Measurements from ENCODE around the gene TBCD.

TBCD gene

GRCh38 chr17:82837586-82838320 is 85.9 kb downstream of the TBCD start:
- no peak overlapping the region for H3K9ac ChIP-seq (ENCODE audit: insufficient read length)
- H3K36me3 ChIP-seq (ENCODE audit: insufficient read depth, low read length), result no peaks in the 10 kb centered on the region; the same call in 1 of the 2 replicates
- no peak for TF ChIP-seq FOXP2 (optimal IDR thresholded peaks at IDR 0.05; ENCODE audit: control extremely low read depth, extremely low read length, insufficient read depth)
- no peak for TF ChIP-seq POLR2AphosphoS5 (IDR thresholded peaks at IDR 0.05; ENCODE audit: borderline replicate concordance, low read depth, low read length)
- TF ChIP-seq EZH2 (IDR thresholded peaks at IDR 0.05), result no peak
- DNase-seq (ENCODE audit: low read depth, low spot score), result no peak
- no peak overlapping the region for H3K4me3 ChIP-seq
- no peaks in the 10 kb centered on the region for H3K9me3 ChIP-seq (ENCODE audit: low read depth, low read length)
- H3K27ac ChIP-seq, result no peak overlapping the region

DNA sequence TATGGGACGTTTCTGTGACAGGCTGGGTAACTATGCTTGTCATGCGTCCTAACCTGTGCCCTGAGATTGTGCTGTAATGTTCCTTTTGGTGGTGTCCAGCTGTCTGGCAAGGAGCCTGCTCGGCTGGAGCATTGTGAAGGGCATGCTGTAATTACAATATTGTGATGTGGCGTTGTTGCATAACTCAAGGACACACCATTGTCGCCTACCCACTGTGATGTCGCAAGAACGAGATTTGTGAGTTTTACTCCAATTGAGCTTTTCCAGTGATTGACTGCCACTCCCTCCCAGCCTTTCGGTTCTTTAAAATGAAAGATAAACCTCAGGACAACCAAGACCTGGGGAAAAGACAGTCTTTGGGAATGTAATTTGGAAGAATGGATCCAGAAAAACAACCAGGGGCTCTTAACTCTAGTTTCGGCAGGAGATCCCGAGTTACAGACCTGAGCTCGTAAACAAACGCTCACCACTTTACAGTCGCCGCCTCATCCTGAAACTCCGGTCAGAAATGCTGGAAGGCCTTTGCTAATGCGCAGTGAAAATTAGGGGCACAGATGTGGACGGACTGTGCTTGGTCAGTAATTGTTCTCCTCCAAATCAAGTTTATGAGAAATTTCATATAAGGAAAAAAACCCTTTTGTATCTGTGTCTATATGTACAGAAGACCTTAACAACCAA is 86.7 kb downstream of the TBCD start:
- Histone ChIP-seq H3K27ac (no peak overlapping the region; the same call in 1 of the 2 replicates), H3K36me3 (ENCODE audit: insufficient read depth, low read length) (no peaks in the 10 kb centered on the region), H3K4me3 (no peak overlapping the region), H3K9ac (ENCODE audit: insufficient read length) (no peak overlapping the region), H3K9me3 (ENCODE audit: low read depth, low read length) (no peaks in the 10 kb centered on the region)
- TF ChIP-seq EZH2 (IDR thresholded peaks at IDR 0.05), result no peak
- TF ChIP-seq FOXP2 (optimal IDR thresholded peaks at IDR 0.05; ENCODE audit: control extremely low read depth, extremely low read length, insufficient read depth), result no peak
- TF ChIP-seq POLR2AphosphoS5 (IDR thresholded peaks at IDR 0.05; ENCODE audit: borderline replicate concordance, low read depth, low read length), result no peak
- no peak for DNase-seq (ENCODE audit: low read depth, low spot score)

DNA sequence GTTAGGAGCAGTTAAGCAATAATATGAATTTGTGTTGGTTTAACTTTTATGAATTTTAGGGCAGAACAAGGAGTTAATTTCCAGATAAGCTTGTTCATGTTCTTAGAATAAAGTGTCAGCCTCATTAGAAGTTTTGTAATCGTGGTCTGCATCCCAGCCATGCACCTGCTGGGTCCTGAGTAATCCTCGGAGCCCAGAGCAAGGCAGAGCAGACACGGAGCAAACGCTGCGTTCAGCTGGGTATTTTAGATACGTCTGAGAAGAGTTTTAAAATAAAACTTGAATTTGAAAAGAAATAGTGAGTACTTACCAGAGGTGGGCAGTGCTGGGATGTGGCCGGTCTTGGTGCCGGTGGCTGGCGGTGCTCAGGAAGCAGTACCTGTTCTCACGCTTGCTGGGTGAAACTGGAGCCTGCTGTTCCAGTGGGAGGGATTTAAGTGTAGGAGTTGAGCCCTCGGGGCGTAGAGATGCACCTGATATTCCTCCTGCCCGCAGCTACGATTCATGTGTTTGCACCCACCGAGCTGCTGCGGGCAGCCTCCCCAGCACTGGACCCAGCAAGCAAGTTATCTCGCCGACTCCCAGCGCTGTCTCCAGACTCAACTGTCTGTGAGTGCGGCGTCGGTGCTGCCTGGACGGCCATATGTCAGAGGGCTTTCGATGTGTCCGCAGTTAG is 87.9 kb downstream of the TBCD start, which contains the start of gene ZNF750:
TSS of gene ZNF750 (minus strand) at position 406 of the 676 bp plus-strand sequence. CDS start 7,568 bp downstream, outside the sequence.
- Histone ChIP-seq H3K9me3 (ENCODE audit: low read depth, low read length) (no peaks in the 10 kb centered on the region), H3K9ac (ENCODE audit: insufficient read length) (no peak within 1 kb of the TSS), H3K4me3 (no peak within 1 kb of the TSS), H3K27ac (no peak within 1 kb of the TSS; the same call in 1 of the 2 replicates), H3K36me3 (ENCODE audit: insufficient read depth, low read length) (no peaks in the 10 kb centered on the region)
- DNase-seq (ENCODE audit: low read depth, low spot score), result no peak
- TF ChIP-seq EZH2 (IDR thresholded peaks at IDR 0.05), result no peak
- no peak for TF ChIP-seq POLR2AphosphoS5 (IDR thresholded peaks at IDR 0.05; ENCODE audit: borderline replicate concordance, low read depth, low read length)
- TF ChIP-seq FOXP2 (optimal IDR thresholded peaks at IDR 0.05; ENCODE audit: control extremely low read depth, extremely low read length, insufficient read depth), result no peak

- Histone ChIP-seq H3K4me3 (no peak overlapping the region), H3K9ac (ENCODE audit: insufficient read length) (no peak overlapping the region), H3K9me3 (ENCODE audit: low read depth, low read length) (no peaks in the 10 kb centered on the region), H3K36me3 (ENCODE audit: insufficient read depth, low read length) (no peaks in the 10 kb centered on the region), H3K27ac (no peak overlapping the region)
- TF ChIP-seq EZH2 (IDR thresholded peaks at IDR 0.05), result no peak
- no peak for TF ChIP-seq POLR2AphosphoS5 (IDR thresholded peaks at IDR 0.05; ENCODE audit: borderline replicate concordance, low read depth, low read length)
- no peak for TF ChIP-seq FOXP2 (optimal IDR thresholded peaks at IDR 0.05; ENCODE audit: control extremely low read depth, extremely low read length, insufficient read depth)
- DNase-seq (ENCODE audit: low read depth, low spot score), result no peak
These were observed 88.6 kb downstream of the TBCD start for GRCh38 chr17:82840431-82840831.

- H3K27ac ChIP-seq, result no peak overlapping the region
- H3K9me3 ChIP-seq (ENCODE audit: low read depth, low read length), result no peaks in the 10 kb centered on the region
- no peaks in the 10 kb centered on the region for H3K36me3 ChIP-seq (ENCODE audit: insufficient read depth, low read length)
- no peak overlapping the region for H3K9ac ChIP-seq (ENCODE audit: insufficient read length)
- TF ChIP-seq EZH2 (IDR thresholded peaks at IDR 0.05), result no peak
- no peak for TF ChIP-seq POLR2AphosphoS5 (IDR thresholded peaks at IDR 0.05; ENCODE audit: borderline replicate concordance, low read depth, low read length)
- TF ChIP-seq FOXP2 (optimal IDR thresholded peaks at IDR 0.05; ENCODE audit: control extremely low read depth, extremely low read length, insufficient read depth), result no peak
- H3K4me3 ChIP-seq, result no peak overlapping the region
- DNase-seq (ENCODE audit: low read depth, low spot score), result no peak
These were observed 90.2 kb downstream of the TBCD start for GRCh38 chr17:82841921-82842596.

GRCh38 chr17:82843904-82844680 is 92.2 kb downstream of the TBCD start:
- H3K4me3 ChIP-seq, result no peak overlapping the region
- H3K9me3 ChIP-seq (ENCODE audit: low read depth, low read length), result no peaks in the 10 kb centered on the region
- TF ChIP-seq EZH2 (IDR thresholded peaks at IDR 0.05) (no peak), POLR2AphosphoS5 (IDR thresholded peaks at IDR 0.05; ENCODE audit: borderline replicate concordance, low read depth, low read length) (no peak), FOXP2 (optimal IDR thresholded peaks at IDR 0.05; ENCODE audit: control extremely low read depth, extremely low read length, insufficient read depth) (no peak)
- H3K36me3 ChIP-seq (ENCODE audit: insufficient read depth, low read length), result no peaks in the 10 kb centered on the region
- no peak for DNase-seq (ENCODE audit: low read depth, low spot score)
- no peak overlapping the region for H3K27ac ChIP-seq
- no peak overlapping the region for H3K9ac ChIP-seq (ENCODE audit: insufficient read length)

DNA sequence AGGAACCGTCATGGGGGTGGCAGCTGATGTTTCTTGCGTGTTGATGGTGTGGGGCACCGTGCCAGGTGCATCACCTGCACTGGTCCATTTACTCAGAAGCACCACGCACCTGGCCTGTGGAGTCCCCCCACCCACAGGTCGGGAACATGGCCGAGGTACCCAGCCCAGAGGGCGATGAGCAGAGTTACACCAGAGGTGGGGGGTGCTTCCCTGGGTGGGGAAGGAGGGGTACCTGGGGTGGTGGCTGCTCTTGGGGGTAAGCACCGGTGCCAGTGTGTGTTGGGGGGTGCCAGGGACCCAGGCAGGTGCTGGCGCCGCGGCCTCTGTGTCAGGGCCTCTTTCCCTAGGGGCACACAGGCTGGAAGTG is 92.9 kb downstream of the TBCD start:
- Histone ChIP-seq H3K27ac (no peak overlapping the region), H3K9me3 (ENCODE audit: low read depth, low read length) (no peaks in the 10 kb centered on the region), H3K4me3 (no peak overlapping the region), H3K9ac (ENCODE audit: insufficient read length) (no peak overlapping the region), H3K36me3 (ENCODE audit: insufficient read depth, low read length) (no peaks in the 10 kb centered on the region)
- DNase-seq (ENCODE audit: low read depth, low spot score), result no peak
- TF ChIP-seq FOXP2 (optimal IDR thresholded peaks at IDR 0.05; ENCODE audit: control extremely low read depth, extremely low read length, insufficient read depth), result no peak
- no peak for TF ChIP-seq EZH2 (IDR thresholded peaks at IDR 0.05)
- TF ChIP-seq POLR2AphosphoS5 (IDR thresholded peaks at IDR 0.05; ENCODE audit: borderline replicate concordance, low read depth, low read length), result no peak
